Left lung (tissue), 10 donors: ENCODE measurements around the gene EFNA4. TPM values are rescaled to one million over a fixed set of nuclear protein-coding genes. Genes with fewer than 3 reads are reported as not detected.

ENCODE experiments used
- ATAC-seq: fragments of 200-7000 bp; cut with Tn5 transposase; one replicate; pipeline ENCODE4 v1.9.1; 2020; ENCODE audit warnings: moderate library complexity
- DNase-seq, 4 donors: peaks; one replicate each; pipeline ENCODE4 v3.0.0-alpha.2; 2013 to 2020
- H3K27ac ChIP-seq, 2 donors: fragments of 200-600 bp; sonication (generic) in 1 of 2; one replicate each; pipeline versions ENCODE4 v1.5.0 to v1.8.0; 2020 to 2021
- H3K27me3 ChIP-seq, 2 donors: fragments of 200-600 bp; sonication (generic) in 1 of 2; one replicate each; pipeline versions ENCODE4 v1.5.0 to v1.8.0; 2020 to 2021
- H3K36me3 ChIP-seq, 2 donors: fragments of 200-600 bp; sonication (generic) in 1 of 2; one replicate each; pipeline versions ENCODE4 v1.5.0 to v1.8.0; 2020 to 2021
- H3K4me1 ChIP-seq, 2 donors: fragments of 200-600 bp; one replicate each; pipeline ENCODE4 v1.8.0; 2021
- H3K4me3 ChIP-seq, 2 donors: fragments of 200-600 bp; sonication (generic) in 1 of 2; one replicate each; pipeline versions ENCODE4 v1.5.0 to v1.8.0; 2020 to 2021; ENCODE audit warnings: mild to moderate bottlenecking in 1 of 2
- H3K9me3 ChIP-seq, 2 donors: fragments of 200-600 bp; sonication (generic) in 1 of 2; one replicate each; pipeline versions ENCODE4 v1.5.0 to v1.8.0; 2020 to 2021
- intact Hi-C, 2 donors: fragments of 100-400 bp; cut with DNase I; formaldehyde crosslinking; loops; one replicate each; pipeline versions ENCODE4 v1.11.2 to v1.14.2; 2022
- polyA plus RNA-seq, 6 donors: library from polyadenylated mRNA; unstranded; fragments of 120-200 nt; gene quantifications; one replicate each; pipeline ENCODE4 v1.2.1, GENCODE V29; 2013; ENCODE audit not compliant: insufficient read length in 6 of 6
- total RNA-seq, 2 donors: library from RNA; stranded (reverse); fragmentation: NEBNext Ultra II Directional; extraction: Animal tissue kit (Norgen Biotek cat#: 25700); gene quantifications; one replicate each; pipeline ENCODE4 v1.2.1, GENCODE V29; 2021
- TF ChIP-seq, protein P1 (sequence below), 2 donors: fragments of 200-600 bp; sonication (generic) in 1 of 2; IDR thresholded peaks; one replicate each; pipeline versions ENCODE4 v1.5.0 to v1.8.0; 2021; ENCODE audit warnings: antibody characterized with exemption in 2 of 2
- donor health status: DM: no; HTN: yes; CAD: no.
- donor health status: DM: no; HTN: no; CAD: no.

EFNA4 gene
- total and polyA plus RNA-seq, 8 donors, result 8.6 to 23.1 (median 21.8) TPM

DNA sequence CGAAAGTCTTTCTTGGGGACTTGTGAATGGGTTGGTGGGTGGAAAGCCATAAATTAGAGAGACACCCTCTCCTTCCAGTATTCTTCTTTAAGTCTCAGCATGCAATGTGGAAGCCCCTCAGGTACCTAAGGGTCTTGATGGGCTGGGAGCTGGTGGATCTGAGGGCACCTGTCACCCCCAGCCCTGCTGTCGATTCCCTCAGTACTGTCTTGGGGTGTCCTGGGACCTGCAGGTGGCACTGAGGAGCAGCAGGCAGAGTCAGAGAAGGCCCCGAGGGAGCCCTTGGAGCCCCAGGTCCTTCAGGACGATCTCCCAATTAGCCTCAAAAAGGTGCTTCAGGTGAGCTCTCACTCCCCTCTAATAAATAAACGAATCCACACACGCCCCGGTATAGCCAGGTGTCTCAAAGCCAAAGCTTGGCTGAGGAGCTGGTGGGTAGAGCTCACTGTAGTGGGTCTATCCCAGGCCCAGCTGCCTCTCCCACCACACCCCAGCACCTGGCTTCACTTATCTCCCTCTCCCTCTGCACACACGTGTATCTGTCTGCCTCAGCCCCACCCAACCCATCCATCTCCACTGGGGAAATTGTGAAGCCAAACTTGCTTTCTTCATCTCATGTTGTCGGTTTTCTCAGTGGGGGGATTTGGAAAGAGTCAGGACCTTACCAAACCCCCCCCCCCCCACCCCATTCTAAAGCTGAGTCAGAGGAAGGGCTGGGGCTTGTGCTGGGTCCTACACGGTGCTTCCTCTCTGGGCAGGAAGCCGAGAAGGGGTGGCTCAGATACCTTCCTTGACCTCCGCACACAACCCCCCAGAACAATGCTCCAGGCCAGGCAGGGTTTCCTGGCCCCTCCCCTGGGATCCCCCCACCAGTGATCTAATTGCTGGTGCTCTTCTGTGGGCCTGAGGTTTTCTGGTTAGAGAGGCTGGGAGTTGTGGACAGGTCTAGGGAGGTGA is 10.8 kb upstream of the EFNA4 start:
- Histone ChIP-seq H3K36me3 (peaks cover 0 to 42% of the 10 kb centered on the region in 2 donors), H3K4me3 (peak overlapping the region; percentile 78 to 95), H3K9me3 (no peaks in the 10 kb centered on the region), H3K27me3 (no peaks in the 10 kb centered on the region), H3K4me1 (peaks cover 15 to 42% of the 10 kb centered on the region in 2 donors), H3K27ac (peak overlapping the region; percentile 65 to 97)
- TF ChIP-seq, protein P1, sequence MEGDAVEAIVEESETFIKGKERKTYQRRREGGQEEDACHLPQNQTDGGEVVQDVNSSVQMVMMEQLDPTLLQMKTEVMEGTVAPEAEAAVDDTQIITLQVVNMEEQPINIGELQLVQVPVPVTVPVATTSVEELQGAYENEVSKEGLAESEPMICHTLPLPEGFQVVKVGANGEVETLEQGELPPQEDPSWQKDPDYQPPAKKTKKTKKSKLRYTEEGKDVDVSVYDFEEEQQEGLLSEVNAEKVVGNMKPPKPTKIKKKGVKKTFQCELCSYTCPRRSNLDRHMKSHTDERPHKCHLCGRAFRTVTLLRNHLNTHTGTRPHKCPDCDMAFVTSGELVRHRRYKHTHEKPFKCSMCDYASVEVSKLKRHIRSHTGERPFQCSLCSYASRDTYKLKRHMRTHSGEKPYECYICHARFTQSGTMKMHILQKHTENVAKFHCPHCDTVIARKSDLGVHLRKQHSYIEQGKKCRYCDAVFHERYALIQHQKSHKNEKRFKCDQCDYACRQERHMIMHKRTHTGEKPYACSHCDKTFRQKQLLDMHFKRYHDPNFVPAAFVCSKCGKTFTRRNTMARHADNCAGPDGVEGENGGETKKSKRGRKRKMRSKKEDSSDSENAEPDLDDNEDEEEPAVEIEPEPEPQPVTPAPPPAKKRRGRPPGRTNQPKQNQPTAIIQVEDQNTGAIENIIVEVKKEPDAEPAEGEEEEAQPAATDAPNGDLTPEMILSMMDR (IDR thresholded peaks at IDR 0.05), result peak in 1 of 2 donors; percentile 17
- peak; percentile 7 for ATAC-seq
- no peak for DNase-seq
- intact Hi-C loops, result no loop called here

DNA sequence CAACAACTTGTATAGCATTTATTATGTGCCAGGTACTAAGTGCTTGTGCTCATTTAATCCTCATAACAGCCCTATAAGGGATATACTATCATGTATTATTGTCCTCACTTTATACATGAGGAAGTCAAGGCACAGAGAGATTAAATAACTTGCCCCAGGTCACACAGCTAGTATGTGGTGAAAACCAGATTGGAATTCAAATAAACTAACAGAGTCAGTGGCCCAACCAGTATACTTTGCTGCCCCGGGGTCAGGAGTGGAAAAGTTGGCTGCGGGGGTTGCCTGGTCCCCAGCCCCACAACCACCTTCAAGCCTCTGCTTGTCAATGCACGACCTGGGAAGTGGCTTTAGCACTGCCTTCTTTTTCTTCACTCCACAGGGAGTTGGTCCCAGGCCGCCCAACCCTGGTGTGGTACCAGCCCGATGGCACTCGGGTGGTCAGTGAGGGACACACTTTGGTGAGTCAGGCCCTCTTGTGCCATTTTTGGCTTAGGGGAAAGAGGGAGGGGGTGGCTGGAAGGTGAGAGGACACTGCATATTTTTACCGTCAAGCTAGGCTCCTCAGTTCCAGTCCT is 9.9 kb upstream of the EFNA4 start:
- DNase-seq, result no peak
- Histone ChIP-seq H3K36me3 (peaks cover 0 to 51% of the 10 kb centered on the region in 2 donors), H3K4me1 (peaks cover 15 to 42% of the 10 kb centered on the region in 2 donors), H3K4me3 (peak overlapping the region in 1 of 2 donors; percentile 95), H3K27me3 (no peaks in the 10 kb centered on the region), H3K9me3 (no peaks in the 10 kb centered on the region), H3K27ac (peak overlapping the region in 1 of 2 donors; percentile 97)
- intact Hi-C loops, result no loop called here
- TF ChIP-seq, protein P1 (IDR thresholded peaks at IDR 0.05), result no peak
- no peak for ATAC-seq

DNA sequence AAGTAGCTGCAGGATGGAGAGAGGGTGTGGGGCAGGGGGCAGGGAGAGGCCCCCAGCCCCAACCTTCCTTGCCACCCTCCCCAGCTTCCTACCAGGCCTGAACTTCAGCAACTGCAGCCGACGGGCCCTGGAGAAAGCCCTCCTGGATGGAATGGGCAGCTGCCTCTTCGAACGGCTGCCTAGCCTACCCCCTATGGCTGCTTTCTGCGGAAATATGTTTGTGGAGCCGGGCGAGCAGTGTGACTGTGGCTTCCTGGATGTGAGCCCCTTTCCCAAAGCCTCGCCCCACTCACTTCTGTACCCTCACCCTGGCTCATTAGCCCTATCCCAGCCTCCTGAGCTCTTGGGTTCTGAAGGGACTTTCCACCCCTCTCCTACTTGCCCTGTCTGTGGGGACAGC is 6.4 kb upstream of the EFNA4 start:
- Histone ChIP-seq H3K36me3 (peaks cover 0 to 85% of the 10 kb centered on the region in 2 donors), H3K9me3 (no peaks in the 10 kb centered on the region), H3K4me3 (no peak overlapping the region), H3K27ac (no peak overlapping the region), H3K27me3 (no peaks in the 10 kb centered on the region), H3K4me1 (peaks cover 0 to 33% of the 10 kb centered on the region in 2 donors)
- intact Hi-C loops, result no loop called here
- TF ChIP-seq, protein P1 (IDR thresholded peaks at IDR 0.05), result no peak
- ATAC-seq (no peak), DNase-seq (no peak)

DNA sequence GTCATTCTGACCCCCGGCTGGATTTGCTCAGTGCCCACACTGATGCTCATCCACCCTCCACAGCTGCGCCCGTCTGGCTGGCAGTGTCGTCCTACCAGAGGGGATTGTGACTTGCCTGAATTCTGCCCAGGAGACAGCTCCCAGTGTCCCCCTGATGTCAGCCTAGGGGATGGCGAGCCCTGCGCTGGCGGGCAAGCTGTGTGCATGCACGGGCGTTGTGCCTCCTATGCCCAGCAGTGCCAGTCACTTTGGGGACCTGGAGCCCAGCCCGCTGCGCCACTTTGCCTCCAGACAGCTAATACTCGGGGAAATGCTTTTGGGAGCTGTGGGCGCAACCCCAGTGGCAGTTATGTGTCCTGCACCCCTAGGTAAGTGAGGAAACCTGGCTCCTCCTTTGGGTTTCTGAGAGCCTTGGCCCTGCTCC is 5.7 kb upstream of the EFNA4 start:
- Histone ChIP-seq H3K36me3 (peaks cover 0 to 88% of the 10 kb centered on the region in 2 donors), H3K27ac (no peak overlapping the region), H3K9me3 (no peaks in the 10 kb centered on the region), H3K27me3 (no peaks in the 10 kb centered on the region), H3K4me1 (peaks cover 6 to 33% of the 10 kb centered on the region in 2 donors), H3K4me3 (no peak overlapping the region)
- DNase-seq (peak in 1 of 4 donors; percentile 53), ATAC-seq (no peak)
- intact Hi-C loops, result no loop called here
- TF ChIP-seq, protein P1 (IDR thresholded peaks at IDR 0.05), result no peak

DNA sequence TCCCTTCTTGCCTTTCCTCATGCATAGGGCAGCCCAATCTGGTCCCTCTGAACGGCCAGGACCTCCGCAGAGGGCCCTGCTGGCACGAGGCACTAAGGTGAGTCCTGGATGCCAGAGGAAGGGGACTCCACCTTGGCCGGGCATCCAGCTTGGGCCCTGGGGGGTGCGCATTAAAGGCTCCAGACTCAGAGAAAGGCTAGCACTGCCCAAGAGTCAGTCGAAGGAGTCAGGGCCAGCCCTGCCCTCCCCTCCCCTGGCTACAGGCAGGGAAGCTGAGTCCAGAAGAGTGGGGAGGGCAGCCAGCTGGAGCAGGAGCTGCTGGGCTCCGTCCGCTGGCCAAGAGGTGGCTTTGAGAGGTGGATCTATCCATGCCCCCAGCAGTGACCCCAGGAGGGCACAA is 2.8 kb upstream of the EFNA4 start:
- TF ChIP-seq, protein P1 (IDR thresholded peaks at IDR 0.05), result no peak
- H3K4me1 ChIP-seq, result peaks cover 12 to 43% of the 10 kb centered on the region in 2 donors
- H3K27me3 ChIP-seq, result no peaks in the 10 kb centered on the region
- H3K27ac ChIP-seq, result no peak overlapping the region
- no peaks in the 10 kb centered on the region for H3K9me3 ChIP-seq
- intact Hi-C loops, result loop anchor here in 1 of 2 donors (10.0 kb wide), 1 partner anchor 106 kb away; the partner anchor contains the start of gene PBXIP1
- ATAC-seq (no peak), DNase-seq (no peak)
- H3K4me3 ChIP-seq, result no peak overlapping the region
- H3K36me3 ChIP-seq, result peaks cover 0 to 66% of the 10 kb centered on the region in 2 donors
